HCT116 (cell line): ENCODE results near the gene PFKP. TPM values are rescaled to one million over a fixed set of nuclear protein-coding genes. Genes with fewer than 3 reads are reported as not detected.

Experiments
- ATAC-seq: fragments of 200-7000 bp; cut with Tn5 transposase; 2 replicates; pipeline ENCODE4 v1.9.1; 2020; ENCODE audit warnings: mild to moderate bottlenecking, moderate library complexity
- BruUV-seq: library from RNA; stranded (reverse); fragments of 400-500 nt; replicated peaks from 2 replicates; lab custom pipeline; 2021; lab: Mats Ljungman, UMichigan
- CTCF ChIA-PET: fragments of 300-600 bp; sonication (Branson Sonifier 250); formaldehyde crosslinking; loops from one replicate; lab custom pipeline; 2021; ENCODE audit warnings: antibody characterized with exemption; lab: Charles Lee
- POLR2A ChIA-PET: fragments of 300-600, 350-600 bp; sonication (Branson Sonifier 250); formaldehyde crosslinking; loops from one replicate; lab custom pipeline; 2021; ENCODE audit warnings: antibody characterized with exemption; lab: Charles Lee
- RAD21 ChIA-PET, 2 experiments: fragments of 300-600 bp; sonication (Branson Sonifier 250); formaldehyde crosslinking; loops; one replicate each; lab custom pipeline; 2023; ENCODE audit warnings: low total read pairs in 2 of 2; ENCODE audit not compliant: uncharacterized antibody in 2 of 2, unreplicated experiment in 2 of 2, low non-redundant PET in 1 of 2; lab: Charles Lee
- DNase-seq: peaks from one replicate; pipeline ENCODE4 v3.0.0-alpha.2; 2010; ENCODE audit warnings: low read depth, low spot score
- H2AFZ ChIP-seq: fragments of 200-600 bp; shearing (Covaris generic), sonication (generic); 2 replicates; pipeline ENCODE4 v1.6.1; 2017; ENCODE audit warnings: low read depth, mixed run types, mixed read lengths, antibody characterized with exemption, low read length; ENCODE audit not compliant: poor library complexity, severe bottlenecking
- H3K27ac ChIP-seq: 2 replicates; pipeline ENCODE4 v1.5.1; 2012; ENCODE audit warnings: low read depth, low read length
- H3K27me3 ChIP-seq: fragments of 200-600 bp; sonication (generic); 2 replicates; pipeline ENCODE4 v1.6.1; 2016; ENCODE audit warnings: mixed run types, low read length, mixed read lengths; ENCODE audit not compliant: insufficient read depth
- H3K36me3 ChIP-seq, 2 experiments: fragments of 200-500 bp in 1 of 2; fragments of 200-600 bp in 1 of 2; sonication (Bioruptor generic) in 1 of 2; sonication (generic) in 1 of 2; 2 replicates each; pipeline versions ENCODE4 v1.5.1 to v1.6.1; 2014 to 2016; ENCODE audit warnings: low read length in 2 of 2, inconsistent platforms in 1 of 2, mixed read lengths in 1 of 2, mixed run types in 1 of 2; ENCODE audit not compliant: insufficient read depth in 2 of 2, control insufficient read depth in 1 of 2
- H3K4me1 ChIP-seq, 2 experiments: fragments of 200-600 bp in 1 of 2; sonication (generic) in 1 of 2; 2 replicates each; pipeline versions ENCODE4 v1.5.1 to v1.6.1; 2012 to 2017; ENCODE audit warnings: low read length in 2 of 2, inconsistent platforms in 1 of 2, mild to moderate bottlenecking in 1 of 2, mixed read lengths in 1 of 2, mixed run types in 1 of 2, moderate library complexity in 1 of 2; ENCODE audit not compliant: insufficient read depth in 2 of 2, control insufficient read depth in 1 of 2
- H3K4me2 ChIP-seq: fragments of 200-600 bp; sonication (generic); 2 replicates; pipeline ENCODE4 v1.6.1; 2017; ENCODE audit warnings: mixed run types, low read length, mixed read lengths
- H3K4me3 ChIP-seq, 2 experiments: fragments of 200-600 bp in 1 of 2; sonication (generic) in 1 of 2; replicated peaks in 1 of 2; 2 replicates each; pipeline ENCODE4 v1.5.1; 2011 to 2016; ENCODE audit warnings: low read length in 2 of 2, control low read depth in 1 of 2, low read depth in 1 of 2, mild to moderate bottlenecking in 1 of 2, mixed read lengths in 1 of 2, mixed run types in 1 of 2
- H3K79me2 ChIP-seq: fragments of 200-600 bp; sonication (generic); 2 replicates; pipeline ENCODE4 v1.6.1; 2017; ENCODE audit warnings: mild to moderate bottlenecking, mixed run types, low read length, moderate library complexity, mixed read lengths; ENCODE audit not compliant: insufficient read depth
- H3K9ac ChIP-seq: fragments of 200-600 bp; sonication (generic); 2 replicates; pipeline ENCODE4 v1.6.1; 2016; ENCODE audit warnings: low read length, mixed read lengths
- H3K9me2 ChIP-seq: fragments of 200-600 bp; sonication (generic), shearing (Covaris generic); 2 replicates; pipeline ENCODE4 v1.6.1; 2017; ENCODE audit warnings: mixed run types, mild to moderate bottlenecking, moderate library complexity; ENCODE audit not compliant: insufficient read depth
- H3K9me3 ChIP-seq, 2 experiments: fragments of 200-500 bp in 1 of 2; fragments of 200-600 bp in 1 of 2; sonication (Bioruptor generic) in 1 of 2; sonication (generic) in 1 of 2; 2 replicates each; pipeline ENCODE4 v1.6.1; 2014 to 2017; ENCODE audit warnings: low read length in 2 of 2, mixed read lengths in 2 of 2, inconsistent platforms in 1 of 2, low read depth in 1 of 2, mild to moderate bottlenecking in 1 of 2, mixed run types in 1 of 2, moderate library complexity in 1 of 2; ENCODE audit not compliant: control insufficient read depth in 1 of 2, insufficient read depth in 1 of 2
- H4K20me1 ChIP-seq: fragments of 200-600 bp; sonication (generic), shearing (Covaris generic); 2 replicates; pipeline ENCODE4 v1.6.1; 2017; ENCODE audit warnings: mixed run types, mild to moderate bottlenecking, moderate library complexity; ENCODE audit not compliant: insufficient read depth
- CBX3 ChIP-seq: IDR thresholded peaks from 2 replicates; pipeline ENCODE4 v1.6.1; 2012; ENCODE audit warnings: low read depth
- CTCF ChIP-seq, 3 experiments: fragments of 200-600 bp in 1 of 3; sonication (generic) in 1 of 3; IDR thresholded peaks in 2 of 3; conservative IDR thresholded peaks in 1 of 3; 2 replicates each; pipeline ENCODE4 v1.5.1; 2012 to 2017; ENCODE audit warnings: low read depth in 2 of 3, low read length in 2 of 3, antibody characterized with exemption in 1 of 3, borderline replicate concordance in 1 of 3, control low read depth in 1 of 3, mild to moderate bottlenecking in 1 of 3, mixed read lengths in 1 of 3, mixed run types in 1 of 3, moderate library complexity in 1 of 3; ENCODE audit not compliant: insufficient read depth in 1 of 3
- ELF1 ChIP-seq: IDR thresholded peaks from 2 replicates; pipeline ENCODE4 v1.6.1; 2012; ENCODE audit warnings: low read depth, borderline replicate concordance
- EZH2 ChIP-seq: fragments of 200-600 bp; sonication (generic); IDR thresholded peaks from 2 replicates; pipeline ENCODE4 v1.6.1; 2017; ENCODE audit warnings: antibody characterized with exemption, mixed run types
- EZH2phosphoT487 ChIP-seq: fragments of 200-600 bp; IDR thresholded peaks from 2 replicates; pipeline ENCODE4 v1.6.1; 2018; ENCODE audit warnings: antibody characterized with exemption, borderline replicate concordance
- POLR2AphosphoS5 ChIP-seq: IDR thresholded peaks from 2 replicates; pipeline ENCODE4 v1.6.1; 2011; ENCODE audit warnings: mild to moderate bottlenecking, low read depth, low read length, moderate library complexity
- RAD21 ChIP-seq: IDR thresholded peaks from 2 replicates; pipeline ENCODE4 v1.6.1; 2012; ENCODE audit warnings: low read depth, mild to moderate bottlenecking
- REST ChIP-seq: IDR thresholded peaks from 2 replicates; pipeline ENCODE4 v1.6.1; 2012; ENCODE audit warnings: low read depth
- SP1 ChIP-seq: IDR thresholded peaks from 2 replicates; pipeline ENCODE4 v1.6.1; 2012; ENCODE audit warnings: low read depth
- SRF ChIP-seq: IDR thresholded peaks from 2 replicates; pipeline ENCODE4 v1.6.1; 2012; ENCODE audit warnings: low read depth
- ZNF274 ChIP-seq: fragments of 200-500 bp; sonication (Bioruptor generic); IDR thresholded peaks from 2 replicates; pipeline ENCODE4 v1.6.1; 2014; ENCODE audit warnings: mild to moderate bottlenecking, low read depth, low read length, inconsistent platforms
- intact Hi-C: fragments of 100-400 bp; cut with micrococcal nuclease; formaldehyde crosslinking; loops from 2 replicates; pipeline ENCODE4 v1.10.0; 2022
- total RNA-seq: library from RNA; stranded (reverse); gene quantifications from one replicate; pipeline ENCODE4 v1.2.1, GENCODE V29; 2021; ENCODE audit not compliant: unreplicated experiment

Gene PFKP
- total RNA-seq, 1 experiment from 2014 or later: 237 TPM

- ATAC-seq (no peak), DNase-seq (no peak)
- intact Hi-C loops: no loop called here
- ChIA-PET POLR2A (no interaction called here), RAD21 (no interaction called here), CTCF (no interaction called here)
- Histone ChIP-seq H3K27ac (no peak overlapping the region), H3K79me2 (no peaks in the 10 kb centered on the region), H4K20me1 (no peaks in the 10 kb centered on the region), H3K36me3 (no peaks in the 10 kb centered on the region), H2AFZ (no peak overlapping the region), H3K27me3 (no peaks in the 10 kb centered on the region), H3K9me3 (no peaks in the 10 kb centered on the region), H3K4me1 (no peaks in the 10 kb centered on the region), H3K4me2 (no peak overlapping the region), H3K9me2 (no peaks in the 10 kb centered on the region), H3K9ac (no peak overlapping the region), H3K4me3 (no peak overlapping the region)
- no TSS peak for BruUV-seq
- TF ChIP-seq REST (no peak), SP1 (no peak), SRF (no peak), EZH2 (no peak), CBX3 (no peak), ZNF274 (no peak), EZH2phosphoT487 (no peak), POLR2AphosphoS5 (no peak), ELF1 (no peak), CTCF (IDR thresholded peaks at IDR 0.05 in 2 of 3, conservative IDR thresholded peaks at IDR 0.05 in 1 of 3; ENCODE audit: borderline replicate concordance in 1 of 3, insufficient read depth in 1 of 3, low read depth in 2 of 3, low read length in 2 of 3) (no peak), RAD21 (no peak)
These were observed 119.0 kb downstream of the PFKP start for GRCh38 chr10:3186368-3186767.

Other genes starting within 250 kb of the PFKP start
- gene PITRM1, start 105.2 kb downstream of the PFKP start, total RNA-seq: 59.5 TPM